H1 (cell line): ENCODE results near the gene NDUFA11. TPM values are rescaled to one million over a fixed set of nuclear protein-coding genes. Genes with fewer than 3 reads are reported as not detected.

Experiments
- ATF3 ChIP-seq: IDR thresholded peaks from 2 replicates; pipeline ENCODE4 v1.6.1; 2011; ENCODE audit warnings: low read depth, mild to moderate bottlenecking, low read length; ENCODE audit not compliant: insufficient read depth
- MAX ChIP-seq: IDR thresholded peaks from 2 replicates; pipeline ENCODE4 v1.6.1; 2012; ENCODE audit warnings: inconsistent platforms
- polyA plus RNA-seq, 7 experiments: library from polyadenylated mRNA; depleted of rRNA in 3 of 7; stranded (reverse) in 5 of 7; unstranded in 2 of 7; fragments of >200 nt in 5 of 7; fragments of 200-250 nt in 2 of 7; gene quantifications; 1 replicate in 5 of 7; 2 replicates in 1 of 7; 4 replicates in 1 of 7; pipeline versions ENCODE4 v1.2.1 to v1.2.3, GENCODE V29; 2011 to 2013; ENCODE audit warnings: missing spikeins in 2 of 7, mixed read lengths in 2 of 7
- total RNA-seq: library from RNA; stranded (reverse); fragmentation: NEBNext Ultra II Directional; extraction: Animal tissue kit (Norgen Biotek cat#: 25700); gene quantifications from 2 replicates; pipeline ENCODE4 v1.2.1, GENCODE V29; 2021

NDUFA11 gene
- total and polyA plus RNA-seq, 2 of the 8 experiments (the other 6 are each of a cell fraction or from before 2014, with no cell fraction given): 205 to 1,037 TPM

GRCh38 chr19:5949792-5950305, 46.3 kb upstream of the NDUFA11 start (continued):
- TF ChIP-seq ATF3: no peak
- no peak for TF ChIP-seq MAX
